GM12873 (cell line): ENCODE measurements around the gene AR.

Experiments
- CTCF ChIP-seq: IDR thresholded peaks from 2 replicates; pipeline ENCODE4 v1.5.1; 2012; ENCODE audit warnings: low read depth, mild to moderate bottlenecking, moderate library complexity, low read length, control low read depth; ENCODE audit not compliant: insufficient read depth; ENCODE audit errors: missing control alignments

Gene AR

GRCh38 chrX:67651437-67652142 is 107.8 kb downstream of the AR start:
- no peak for TF ChIP-seq CTCF

GRCh38 chrX:67652543-67652942 is 108.7 kb downstream of the AR start:
- TF ChIP-seq CTCF: no peak

GRCh38 chrX:67654301-67654700 is 110.5 kb downstream of the AR start:
- TF ChIP-seq CTCF: no peak

GRCh38 chrX:67665583-67665982 is 121.8 kb downstream of the AR start:
- TF ChIP-seq CTCF: no peak

GRCh38 chrX:67673741-67674274 is 130.0 kb downstream of the AR start:
- no peak for TF ChIP-seq CTCF

- TF ChIP-seq CTCF: no peak
Observed at GRCh38 chrX:67674741-67675140, 130.9 kb downstream of the AR start.

- TF ChIP-seq CTCF: no peak
Observed at GRCh38 chrX:67684136-67684535, 140.3 kb downstream of the AR start.

- TF ChIP-seq CTCF: no peak
Observed at GRCh38 chrX:67692246-67692645, 148.4 kb downstream of the AR start.
